Measurements from ENCODE around the gene MRPL36.
"Not testable (repeated sequence)": the region's sequence is repeated elsewhere in the genome, so short reads cannot be mapped to it uniquely, and the experiment has no call there.

MRPL36 gene

GRCh38 chr5:1799602-1800471, at the start of gene MRPL36:
MRPL36 (minus strand) TSS chr5:1799837; CDS start chr5:1798935, 902 bp downstream.
- peak; percentile 84 for ATAC-seq
- DNase-seq (ENCODE audit: low spot score in 2 of 2): peak; percentile 77 to 88
- Mint-ChIP-seq H3K9me3 (no peaks in the 10 kb centered on the region), H3K36me3 (peaks cover 82% of the 10 kb centered on the region), H3K4me1 (peaks cover 70% of the 10 kb centered on the region), H3K4me3 (peak within 1 kb of the TSS; percentile 94), H3K27ac (peak within 1 kb of the TSS; percentile 95)

- no peaks in the 10 kb centered on the region for H3K4me1 Mint-ChIP-seq
Observed at GRCh38 chr5:1847611-1848010, 48.0 kb upstream of the MRPL36 start.

GRCh38 chr5:1847056-1847455, 47.4 kb upstream of the MRPL36 start:
- H3K9me3 Mint-ChIP-seq: no peaks in the 10 kb centered on the region
- H3K36me3 Mint-ChIP-seq: no peaks in the 10 kb centered on the region
- DNase-seq (ENCODE audit: low spot score in 2 of 2): no peak
- ATAC-seq: no peak
- no peak overlapping the region for H3K27ac Mint-ChIP-seq
- H3K4me3 Mint-ChIP-seq: no peak overlapping the region
- H3K4me1 Mint-ChIP-seq: no peaks in the 10 kb centered on the region

More at GRCh38 chr5:1847611-1848010, 48.0 kb upstream of the MRPL36 start:
- Mint-ChIP-seq H3K9me3 (no peaks in the 10 kb centered on the region), H3K27ac (no peak overlapping the region), H3K36me3 (no peaks in the 10 kb centered on the region), H3K4me3 (no peak overlapping the region)
- ATAC-seq: no peak
- DNase-seq (ENCODE audit: low spot score in 2 of 2): no peak

- Mint-ChIP-seq H3K4me1 (no peaks in the 10 kb centered on the region), H3K4me3 (no peak overlapping the region), H3K36me3 (no peaks in the 10 kb centered on the region), H3K9me3 (no peaks in the 10 kb centered on the region), H3K27ac (no peak overlapping the region)
- DNase-seq (ENCODE audit: low spot score in 2 of 2) (no peak), ATAC-seq (no peak)
Observed at GRCh38 chr5:1846583-1846982, 46.9 kb upstream of the MRPL36 start.

GRCh38 chr5:1845696-1846095, 46.1 kb upstream of the MRPL36 start:
- Mint-ChIP-seq H3K4me3 (no peak overlapping the region), H3K9me3 (no peaks in the 10 kb centered on the region), H3K27ac (no peak overlapping the region), H3K36me3 (no peaks in the 10 kb centered on the region), H3K4me1 (no peaks in the 10 kb centered on the region)
- ATAC-seq: no peak
- no peak for DNase-seq (ENCODE audit: low spot score in 2 of 2)

- Mint-ChIP-seq H3K4me1 (no peaks in the 10 kb centered on the region), H3K4me3 (no peak overlapping the region), H3K27ac (no peak overlapping the region), H3K36me3 (no peaks in the 10 kb centered on the region), H3K9me3 (no peaks in the 10 kb centered on the region)
- ATAC-seq: no peak
- no peak for DNase-seq (ENCODE audit: low spot score in 2 of 2)
Observed at GRCh38 chr5:1844708-1845436, 45.2 kb upstream of the MRPL36 start.

- H3K36me3 Mint-ChIP-seq; H3K4me3 Mint-ChIP-seq; H3K4me1 Mint-ChIP-seq; H3K9me3 Mint-ChIP-seq; H3K27ac Mint-ChIP-seq; ATAC-seq; DNase-seq (ENCODE audit: low spot score in 2 of 2): not testable (repeated sequence)
Observed at GRCh38 chr5:1843761-1844160, 44.1 kb upstream of the MRPL36 start.

GRCh38 chr5:1842004-1842819, 42.6 kb upstream of the MRPL36 start:
- DNase-seq (ENCODE audit: low spot score in 2 of 2): no peak
- no peaks in the 10 kb centered on the region for H3K36me3 Mint-ChIP-seq
- H3K4me1 Mint-ChIP-seq: no peaks in the 10 kb centered on the region
- no peaks in the 10 kb centered on the region for H3K9me3 Mint-ChIP-seq
- no peak overlapping the region for H3K4me3 Mint-ChIP-seq
- no peak overlapping the region for H3K27ac Mint-ChIP-seq
- ATAC-seq: no peak

- no peaks in the 10 kb centered on the region for H3K36me3 Mint-ChIP-seq
- no peak for ATAC-seq
- H3K27ac Mint-ChIP-seq: no peak overlapping the region
- H3K4me3 Mint-ChIP-seq: no peak overlapping the region
- no peak for DNase-seq (ENCODE audit: low spot score in 2 of 2)
- H3K9me3 Mint-ChIP-seq: no peaks in the 10 kb centered on the region
- no peaks in the 10 kb centered on the region for H3K4me1 Mint-ChIP-seq
Observed at GRCh38 chr5:1840741-1841521, 41.3 kb upstream of the MRPL36 start.

- H3K27ac Mint-ChIP-seq: no peak overlapping the region
- H3K4me3 Mint-ChIP-seq: no peak overlapping the region
- no peaks in the 10 kb centered on the region for H3K36me3 Mint-ChIP-seq
- H3K9me3 Mint-ChIP-seq: no peaks in the 10 kb centered on the region
- ATAC-seq: peak; percentile 28
- DNase-seq (ENCODE audit: low spot score in 2 of 2): no peak
- H3K4me1 Mint-ChIP-seq: no peaks in the 10 kb centered on the region
Observed at GRCh38 chr5:1840071-1840547, 40.5 kb upstream of the MRPL36 start.

- H3K36me3 Mint-ChIP-seq: no peaks in the 10 kb centered on the region
- no peak for DNase-seq (ENCODE audit: low spot score in 2 of 2)
- H3K27ac Mint-ChIP-seq: no peak overlapping the region
- no peaks in the 10 kb centered on the region for H3K9me3 Mint-ChIP-seq
- H3K4me3 Mint-ChIP-seq: no peak overlapping the region
- no peaks in the 10 kb centered on the region for H3K4me1 Mint-ChIP-seq
- no peak for ATAC-seq
Observed at GRCh38 chr5:1838013-1838412, 38.4 kb upstream of the MRPL36 start.

- Mint-ChIP-seq H3K9me3 (no peaks in the 10 kb centered on the region), H3K27ac (no peak overlapping the region), H3K4me3 (no peak overlapping the region), H3K36me3 (no peaks in the 10 kb centered on the region), H3K4me1 (no peaks in the 10 kb centered on the region)
- DNase-seq (ENCODE audit: low spot score in 2 of 2): no peak
- no peak for ATAC-seq
Observed at GRCh38 chr5:1836891-1837880, 37.5 kb upstream of the MRPL36 start.

- no peak for DNase-seq (ENCODE audit: low spot score in 2 of 2)
- H3K4me1 Mint-ChIP-seq: no peaks in the 10 kb centered on the region
- no peak for ATAC-seq
- H3K9me3 Mint-ChIP-seq: no peaks in the 10 kb centered on the region
- H3K4me3 Mint-ChIP-seq: no peak overlapping the region
- H3K27ac Mint-ChIP-seq: no peak overlapping the region
- H3K36me3 Mint-ChIP-seq: no peaks in the 10 kb centered on the region
Observed at GRCh38 chr5:1836176-1836890, 36.7 kb upstream of the MRPL36 start.
